GM18909 (cell line): ENCODE measurements around the gene ETHE1.

Source experiments
- ATAC-seq: cut with Tn5 transposase; IDR thresholded peaks from one replicate; pipeline ENCODE4 v1.9.1; 2021; ENCODE audit warnings: mild to moderate bottlenecking; ENCODE audit not compliant: unreplicated experiment, poor library complexity

ETHE1 gene

DNA sequence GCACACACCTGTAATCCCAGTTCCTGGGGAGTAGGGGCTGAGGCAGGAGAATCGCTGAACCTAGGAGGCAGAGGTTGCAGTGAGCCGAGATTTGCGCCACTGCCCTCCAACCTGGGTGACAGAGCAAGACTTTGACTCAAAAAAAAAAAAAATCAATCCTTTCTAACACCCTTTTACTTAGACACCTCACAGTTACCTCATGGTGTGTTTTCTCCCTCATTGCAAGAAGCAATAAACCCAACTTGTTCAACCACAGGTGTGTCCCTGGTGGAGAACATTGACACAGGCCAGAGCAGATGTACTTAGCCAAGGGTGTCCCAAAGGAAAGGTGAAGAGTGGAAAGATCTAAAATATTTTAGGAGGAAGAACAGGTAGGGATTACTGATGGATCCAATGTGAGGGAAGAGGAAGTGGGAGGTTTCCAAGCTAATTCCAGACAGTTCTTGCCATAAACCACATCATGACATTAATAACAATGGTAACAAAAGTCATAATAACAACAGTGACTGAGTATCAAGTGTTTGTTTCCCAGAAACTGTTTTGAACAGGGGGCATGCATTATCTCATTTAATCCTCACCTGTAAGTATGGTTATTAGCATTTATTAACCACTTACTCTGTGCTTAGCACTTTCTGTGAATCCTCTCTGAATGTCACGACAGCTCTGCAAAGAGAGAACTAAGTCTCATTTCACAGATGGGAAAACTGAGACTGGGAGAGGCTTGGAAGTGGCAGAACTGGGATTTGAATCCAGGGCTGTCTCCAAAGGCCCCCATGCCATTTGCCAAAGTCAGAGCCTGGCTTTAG is 58.4 kb downstream of the ETHE1 start:
- ATAC-seq: no peak

- ATAC-seq: no peak
Observed at GRCh38 chr19:43467730-43468129, 59.3 kb downstream of the ETHE1 start.

GRCh38 chr19:43467276-43467675 is 59.7 kb downstream of the ETHE1 start:
- ATAC-seq: no peak

GRCh38 chr19:43466793-43467192 is 60.2 kb downstream of the ETHE1 start:
- ATAC-seq: no peak

GRCh38 chr19:43465468-43466120 is 61.4 kb downstream of the ETHE1 start, which contains the start of gene LYPD3:
Gene LYPD3 (minus strand): TSS chr19:43465608. CDS start chr19:43465571, 37 bp downstream.
- no peak for ATAC-seq

GRCh38 chr19:43464134-43464775 is 62.7 kb downstream of the ETHE1 start:
- ATAC-seq: peak; percentile 31

GRCh38 chr19:43463381-43464133 is 63.4 kb downstream of the ETHE1 start:
- peak; percentile 89 for ATAC-seq

GRCh38 chr19:43462785-43463380 is 64.1 kb downstream of the ETHE1 start:
- ATAC-seq: no peak

- no peak for ATAC-seq
Observed at GRCh38 chr19:43462383-43462782, 64.6 kb downstream of the ETHE1 start.

DNA sequence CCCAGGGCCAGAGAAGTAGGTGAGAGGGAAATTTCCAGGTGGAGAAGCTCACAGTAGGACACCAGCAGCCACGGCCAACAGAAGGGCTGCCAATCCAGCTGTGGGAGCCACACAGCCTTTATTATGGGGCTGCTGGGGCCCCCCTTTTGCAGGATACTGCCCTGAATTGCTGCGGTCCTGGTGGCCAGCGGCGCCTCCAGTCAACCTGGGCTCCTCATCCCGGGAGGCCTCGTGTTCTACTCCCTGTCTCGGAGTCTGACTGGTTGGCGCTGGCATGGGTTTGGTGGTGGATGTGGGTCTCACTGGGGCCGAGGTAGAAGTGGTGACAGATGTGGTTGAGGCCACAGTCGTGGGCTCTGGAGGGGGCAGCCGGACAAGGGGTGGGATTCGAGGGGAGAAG is 65.7 kb downstream of the ETHE1 start:
- ATAC-seq: no peak

- no peak for ATAC-seq
Observed at GRCh38 chr19:43460362-43461016, 66.5 kb downstream of the ETHE1 start.

GRCh38 chr19:43457809-43458208 is 69.2 kb downstream of the ETHE1 start:
- no peak for ATAC-seq
